GM12864 (cell line): ENCODE data around the gene GJA9.

ENCODE experiments used
- DNase-seq: peaks from one replicate; pipeline ENCODE4 v3.0.0-alpha.2; 2011; ENCODE audit warnings: low read depth
- H3K4me3 ChIP-seq: 2 replicates; pipeline ENCODE4 v1.5.1; 2011; ENCODE audit warnings: mild to moderate bottlenecking, low read depth, low read length, control low read depth
- TF ChIP-seq, protein P1 (sequence below): IDR thresholded peaks from 2 replicates; pipeline ENCODE4 v1.5.1; 2011; ENCODE audit warnings: low read depth, mild to moderate bottlenecking, moderate library complexity, low read length, control low read depth, inconsistent platforms; ENCODE audit errors: missing control alignments

The GJA9 gene

DNA sequence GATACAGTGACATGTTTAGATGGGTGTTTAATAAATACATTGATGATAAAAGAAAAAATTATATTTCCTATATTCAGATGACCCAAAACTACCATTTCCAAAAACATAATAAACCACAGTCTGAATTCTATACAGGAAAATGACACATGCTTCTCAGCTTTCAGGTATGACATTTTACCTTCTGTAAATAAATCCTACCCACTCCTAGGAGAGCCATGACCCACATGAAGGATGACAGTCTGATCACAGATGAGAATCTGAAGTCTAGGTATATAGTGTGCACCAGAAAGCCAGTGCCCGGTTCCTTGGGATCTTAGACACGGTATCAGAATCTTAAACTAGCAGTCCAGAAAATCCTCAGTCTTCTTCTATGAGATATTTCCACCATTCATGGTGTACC is 3.7 kb upstream of the GJA9 start:
- DNase-seq, result no peak
- H3K4me3 ChIP-seq, result no peak overlapping the region
- TF ChIP-seq, protein P1, sequence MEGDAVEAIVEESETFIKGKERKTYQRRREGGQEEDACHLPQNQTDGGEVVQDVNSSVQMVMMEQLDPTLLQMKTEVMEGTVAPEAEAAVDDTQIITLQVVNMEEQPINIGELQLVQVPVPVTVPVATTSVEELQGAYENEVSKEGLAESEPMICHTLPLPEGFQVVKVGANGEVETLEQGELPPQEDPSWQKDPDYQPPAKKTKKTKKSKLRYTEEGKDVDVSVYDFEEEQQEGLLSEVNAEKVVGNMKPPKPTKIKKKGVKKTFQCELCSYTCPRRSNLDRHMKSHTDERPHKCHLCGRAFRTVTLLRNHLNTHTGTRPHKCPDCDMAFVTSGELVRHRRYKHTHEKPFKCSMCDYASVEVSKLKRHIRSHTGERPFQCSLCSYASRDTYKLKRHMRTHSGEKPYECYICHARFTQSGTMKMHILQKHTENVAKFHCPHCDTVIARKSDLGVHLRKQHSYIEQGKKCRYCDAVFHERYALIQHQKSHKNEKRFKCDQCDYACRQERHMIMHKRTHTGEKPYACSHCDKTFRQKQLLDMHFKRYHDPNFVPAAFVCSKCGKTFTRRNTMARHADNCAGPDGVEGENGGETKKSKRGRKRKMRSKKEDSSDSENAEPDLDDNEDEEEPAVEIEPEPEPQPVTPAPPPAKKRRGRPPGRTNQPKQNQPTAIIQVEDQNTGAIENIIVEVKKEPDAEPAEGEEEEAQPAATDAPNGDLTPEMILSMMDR, result no peak

DNA sequence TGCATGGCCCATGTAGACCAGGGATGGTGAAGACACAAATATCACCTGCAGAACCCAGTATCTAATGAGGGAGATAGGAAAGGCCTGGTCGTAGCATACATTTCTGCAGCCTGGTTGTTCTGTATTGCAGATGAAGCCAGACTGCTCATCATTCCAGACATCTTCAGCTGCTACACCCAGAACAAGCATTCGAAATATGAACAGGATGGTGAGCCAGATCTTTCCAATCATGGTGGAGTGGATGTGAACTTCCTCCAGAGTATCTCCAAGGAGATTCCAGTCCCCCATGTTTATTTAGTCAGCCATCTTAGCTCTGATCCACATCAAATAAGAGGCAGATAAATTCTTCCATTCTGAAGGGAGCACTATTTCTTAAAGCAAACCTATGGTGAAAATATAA is 5.6 kb downstream of the GJA9 start:
- no peak overlapping the region for H3K4me3 ChIP-seq
- no peak for DNase-seq
- TF ChIP-seq, protein P1, result no peak

DNA sequence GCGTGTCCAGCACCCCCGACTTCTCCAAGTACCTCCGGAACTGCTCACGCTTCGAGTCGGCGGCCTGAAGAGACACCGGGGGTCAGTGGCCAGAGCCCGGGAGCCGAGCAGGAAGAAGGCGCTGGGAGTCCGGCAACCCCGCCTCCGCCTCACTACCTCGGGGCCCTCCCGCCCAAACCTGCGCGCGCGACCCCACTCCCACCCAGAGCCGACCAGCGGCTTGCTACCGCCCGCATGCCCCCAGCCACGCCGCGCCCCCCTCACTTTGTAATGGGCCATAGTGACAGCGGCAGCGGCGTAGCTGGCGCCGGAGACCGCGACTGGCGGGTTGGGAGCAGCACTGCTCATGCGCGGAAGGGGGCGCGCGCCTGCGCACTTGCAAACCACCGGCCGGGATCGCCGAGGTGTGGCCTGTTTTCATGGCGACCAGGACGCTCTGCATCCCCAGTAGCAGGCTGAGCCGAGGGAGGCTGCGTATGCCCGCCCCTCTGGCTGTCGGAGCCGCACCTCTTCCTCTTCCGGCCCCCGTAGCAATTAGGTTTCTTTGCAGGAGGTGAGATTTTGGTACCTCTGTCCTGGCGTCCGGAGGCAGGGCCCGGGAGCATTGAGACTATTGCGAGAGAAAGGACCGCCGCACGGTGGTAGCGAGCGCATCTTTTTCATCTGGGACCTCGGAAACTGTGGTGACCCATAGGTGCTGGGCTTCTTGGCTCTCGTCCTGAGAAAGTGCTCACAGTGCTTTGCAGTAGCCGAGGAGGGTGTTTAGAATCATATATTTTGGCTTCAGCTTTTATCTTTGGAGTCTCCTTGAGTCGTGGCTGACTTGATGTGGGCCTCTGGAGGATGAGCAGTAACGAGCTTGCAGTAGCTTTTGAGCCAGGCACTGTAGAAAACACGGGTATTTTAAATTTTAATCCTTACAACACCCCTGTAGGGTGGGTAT is 8.1 kb downstream of the GJA9 start, which contains the start of gene MYCBP:
Gene MYCBP (minus strand): TSS at position 322 of the 943 bp plus-strand sequence. CDS start 43 bp downstream, at position 279.
- TF ChIP-seq, protein P1, result no peak
- peak; percentile 92 for DNase-seq
- H3K4me3 ChIP-seq, result peak within 1 kb of the TSS; percentile 83

DNA sequence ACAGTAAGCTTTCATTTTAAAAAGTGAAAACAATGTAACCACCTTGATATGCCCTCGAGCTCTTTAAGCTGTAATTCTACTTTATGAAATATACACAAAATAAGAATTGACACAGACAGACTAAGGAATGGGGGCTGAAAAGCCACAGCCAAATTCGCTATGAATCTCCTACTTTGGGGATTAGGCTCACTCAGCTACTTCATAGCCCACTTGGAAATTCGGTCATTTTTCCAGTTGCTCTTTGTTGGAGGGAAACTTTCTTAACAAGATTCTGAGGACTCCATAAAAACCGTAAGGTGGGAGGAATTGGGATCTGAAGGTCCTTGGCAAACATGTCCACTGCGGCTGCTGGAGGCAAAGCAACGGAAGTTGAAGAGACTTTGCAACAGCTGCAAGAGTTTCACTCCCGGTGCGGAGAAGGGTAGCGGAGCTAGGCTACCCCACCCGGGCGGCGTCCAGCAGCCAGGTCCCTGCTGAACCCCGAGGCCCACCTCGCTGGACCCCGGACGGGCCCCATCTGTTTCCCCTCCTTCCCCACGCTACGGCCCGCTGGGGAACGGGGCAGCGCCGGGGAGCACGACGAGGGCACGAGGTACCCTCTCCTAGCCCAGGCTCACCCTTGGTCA is 8.9 kb downstream of the GJA9 start:
- DNase-seq, result no peak
- H3K4me3 ChIP-seq, result peak overlapping the region; percentile 83
- TF ChIP-seq, protein P1, result no peak

DNA sequence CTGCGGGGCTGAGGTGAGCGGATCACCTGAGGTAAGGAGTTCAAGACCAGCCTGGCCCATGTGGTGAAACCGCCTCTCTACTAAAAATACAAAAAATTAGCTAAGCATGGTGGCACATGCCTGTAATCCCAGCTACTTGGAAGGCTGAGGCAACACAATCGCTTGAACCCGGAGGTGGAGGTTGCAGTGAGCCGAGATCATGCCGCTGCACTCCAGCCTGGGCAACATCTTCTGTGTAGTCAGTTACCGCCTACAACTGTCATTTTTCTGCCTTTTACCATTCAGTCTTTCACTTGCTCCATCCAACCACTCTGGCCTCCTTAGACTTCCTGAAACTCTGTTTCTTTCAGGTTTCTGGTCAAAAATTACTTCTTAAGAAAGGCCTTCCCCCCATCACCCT is 10.4 kb downstream of the GJA9 start:
- DNase-seq, result no peak
- no peak overlapping the region for H3K4me3 ChIP-seq
- TF ChIP-seq, protein P1, result no peak

DNA sequence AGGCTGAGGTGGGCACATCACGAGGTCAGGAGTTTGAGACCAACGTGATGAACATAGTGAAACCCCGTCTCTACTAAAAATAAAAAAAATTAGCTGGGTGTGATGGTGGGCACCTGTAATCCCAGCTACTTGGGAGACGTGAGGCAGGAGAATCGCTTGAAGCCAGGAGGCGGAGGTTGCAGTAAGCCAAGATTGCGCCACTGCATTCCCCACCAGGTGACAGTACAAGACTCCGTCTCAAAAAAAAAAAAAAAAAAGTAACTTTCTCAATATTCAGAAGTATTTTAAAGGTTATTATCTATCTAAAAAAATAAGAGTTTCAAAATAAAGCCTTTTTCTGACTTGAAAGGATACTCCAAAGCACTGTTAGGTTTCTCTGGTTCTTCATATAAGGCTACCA is 14.2 kb downstream of the GJA9 start:
- TF ChIP-seq, protein P1, result no peak
- DNase-seq, result no peak
- no peak overlapping the region for H3K4me3 ChIP-seq
